Glutamatergic neuron (in vitro differentiated cells): ENCODE results near the gene MAMDC2. TPM values are rescaled to one million over a fixed set of nuclear protein-coding genes. Genes with fewer than 3 reads are reported as not detected.

Experiments
- DNase-seq: peaks from one replicate; pipeline ENCODE4 v3.0.0; 2022
- H3K27ac Mint-ChIP-seq: one replicate; pipeline ENCODE4 v1.8.0; 2020; ENCODE audit warnings: mild to moderate bottlenecking, mixed read lengths, inconsistent platforms; ENCODE audit not compliant: unreplicated experiment
- H3K27me3 Mint-ChIP-seq: one replicate; pipeline ENCODE4 v1.8.0; 2020; ENCODE audit warnings: mild to moderate bottlenecking, moderate library complexity, mixed read lengths, inconsistent platforms; ENCODE audit not compliant: unreplicated experiment
- H3K36me3 Mint-ChIP-seq: one replicate; pipeline ENCODE4 v1.8.0; 2020; ENCODE audit warnings: mild to moderate bottlenecking, mixed read lengths, inconsistent platforms; ENCODE audit not compliant: unreplicated experiment
- H3K4me1 Mint-ChIP-seq: one replicate; pipeline ENCODE4 v1.8.0; 2020; ENCODE audit warnings: mild to moderate bottlenecking, low read depth, mixed read lengths, inconsistent platforms; ENCODE audit not compliant: unreplicated experiment
- H3K4me3 Mint-ChIP-seq: one replicate; pipeline ENCODE4 v1.8.0; 2020; ENCODE audit warnings: mild to moderate bottlenecking, mixed read lengths, inconsistent platforms; ENCODE audit not compliant: unreplicated experiment
- H3K9me3 Mint-ChIP-seq: one replicate; pipeline ENCODE4 v1.8.0; 2020; ENCODE audit warnings: mild to moderate bottlenecking, moderate library complexity, mixed read lengths, inconsistent platforms; ENCODE audit not compliant: unreplicated experiment
- total RNA-seq: library from RNA; stranded (reverse); fragmentation: NEBNext Ultra II Directional; extraction: Animal tissue kit (Norgen Biotek cat#: 25700); gene quantifications from one replicate; pipeline ENCODE4 v1.2.1, GENCODE V29; 2021; ENCODE audit not compliant: unreplicated experiment
- TF ChIP-seq, protein P1 (sequence below): fragments of 200-600 bp; sonication (generic); IDR thresholded peaks from one replicate; pipeline ENCODE4 v1.5.0; 2021; ENCODE audit not compliant: partially characterized antibody, unreplicated experiment

The MAMDC2 gene
- total RNA-seq, 1 donor from 2014 or later = 0.22 TPM

- Mint-ChIP-seq H3K27ac (peak within 1 kb of the TSS; percentile 94), H3K27me3 (peaks cover 9% of the 10 kb centered on the region), H3K4me1 (peaks cover 10% of the 10 kb centered on the region), H3K36me3 (peaks cover 4% of the 10 kb centered on the region), H3K9me3 (peaks cover 6% of the 10 kb centered on the region), H3K4me3 (peak within 1 kb of the TSS; percentile 97)
- TF ChIP-seq, protein P1, sequence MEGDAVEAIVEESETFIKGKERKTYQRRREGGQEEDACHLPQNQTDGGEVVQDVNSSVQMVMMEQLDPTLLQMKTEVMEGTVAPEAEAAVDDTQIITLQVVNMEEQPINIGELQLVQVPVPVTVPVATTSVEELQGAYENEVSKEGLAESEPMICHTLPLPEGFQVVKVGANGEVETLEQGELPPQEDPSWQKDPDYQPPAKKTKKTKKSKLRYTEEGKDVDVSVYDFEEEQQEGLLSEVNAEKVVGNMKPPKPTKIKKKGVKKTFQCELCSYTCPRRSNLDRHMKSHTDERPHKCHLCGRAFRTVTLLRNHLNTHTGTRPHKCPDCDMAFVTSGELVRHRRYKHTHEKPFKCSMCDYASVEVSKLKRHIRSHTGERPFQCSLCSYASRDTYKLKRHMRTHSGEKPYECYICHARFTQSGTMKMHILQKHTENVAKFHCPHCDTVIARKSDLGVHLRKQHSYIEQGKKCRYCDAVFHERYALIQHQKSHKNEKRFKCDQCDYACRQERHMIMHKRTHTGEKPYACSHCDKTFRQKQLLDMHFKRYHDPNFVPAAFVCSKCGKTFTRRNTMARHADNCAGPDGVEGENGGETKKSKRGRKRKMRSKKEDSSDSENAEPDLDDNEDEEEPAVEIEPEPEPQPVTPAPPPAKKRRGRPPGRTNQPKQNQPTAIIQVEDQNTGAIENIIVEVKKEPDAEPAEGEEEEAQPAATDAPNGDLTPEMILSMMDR = no peak
- peak; percentile 91 for DNase-seq
Measured at GRCh38 chr9:70258692-70259511, 215.3 kb downstream of the MAMDC2 start, which contains the start of gene SMC5. SMC5 (plus strand) TSS chr9:70258978; CDS start chr9:70259079, 101 bp downstream.

GRCh38 chr9:70259512-70259802 is 215.8 kb downstream of the MAMDC2 start:
- peak overlapping the region; percentile 97 for H3K4me3 Mint-ChIP-seq
- TF ChIP-seq, protein P1 = no peak
- H3K9me3 Mint-ChIP-seq = peaks cover 6% of the 10 kb centered on the region
- peaks cover 10% of the 10 kb centered on the region for H3K4me1 Mint-ChIP-seq
- H3K27ac Mint-ChIP-seq = peak overlapping the region; percentile 65
- H3K27me3 Mint-ChIP-seq = peaks cover 9% of the 10 kb centered on the region
- peaks cover 4% of the 10 kb centered on the region for H3K36me3 Mint-ChIP-seq
- DNase-seq = no peak

DNA sequence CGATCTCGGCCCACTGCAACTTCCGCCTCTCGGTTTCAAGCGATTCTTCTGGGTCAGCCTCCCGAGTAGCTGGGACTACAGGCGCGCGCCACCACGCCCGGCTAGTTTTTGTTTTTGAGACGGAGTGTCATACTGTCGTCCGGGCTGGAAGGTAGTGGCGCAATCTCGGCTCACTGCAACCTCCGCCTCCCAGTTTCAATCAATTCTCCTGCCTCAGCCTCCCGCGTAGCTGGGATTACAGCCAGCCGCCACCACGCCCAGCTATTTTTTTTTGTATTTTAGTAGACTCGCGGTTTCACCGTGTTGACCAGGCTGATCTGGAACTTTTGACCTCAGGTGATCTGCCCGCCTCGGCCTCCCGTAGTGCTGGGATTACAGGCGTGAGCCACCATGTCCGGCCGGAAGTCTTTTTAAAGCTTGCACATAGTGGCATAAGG is 216.4 kb downstream of the MAMDC2 start:
- peak overlapping the region; percentile 97 for H3K4me3 Mint-ChIP-seq
- H3K9me3 Mint-ChIP-seq = peaks cover 6% of the 10 kb centered on the region
- no peak overlapping the region for H3K27ac Mint-ChIP-seq
- DNase-seq = no peak
- peaks cover 10% of the 10 kb centered on the region for H3K4me1 Mint-ChIP-seq
- peaks cover 9% of the 10 kb centered on the region for H3K27me3 Mint-ChIP-seq
- TF ChIP-seq, protein P1 = no peak
- peaks cover 4% of the 10 kb centered on the region for H3K36me3 Mint-ChIP-seq

- peaks cover 10% of the 10 kb centered on the region for H3K4me1 Mint-ChIP-seq
- H3K27ac Mint-ChIP-seq = no peak overlapping the region
- peaks cover 9% of the 10 kb centered on the region for H3K27me3 Mint-ChIP-seq
- TF ChIP-seq, protein P1 = no peak
- peaks cover 6% of the 10 kb centered on the region for H3K9me3 Mint-ChIP-seq
- DNase-seq = no peak
- H3K36me3 Mint-ChIP-seq = peaks cover 4% of the 10 kb centered on the region
- peak overlapping the region; percentile 97 for H3K4me3 Mint-ChIP-seq
Measured at GRCh38 chr9:70260606-70261005, 217.0 kb downstream of the MAMDC2 start.
